DMS114 treated with DMSO at 0.1 percent for 48 hours (cell line): ENCODE measurements around the gene ZNRF3.

Source experiments
- DNase-seq: peaks from one replicate; lab custom pipeline; 2025; ENCODE audit not compliant: unreplicated experiment; lab: John Stamatoyannopoulos, UW

ZNRF3 gene

GRCh38 chr22:28950617-28951411, 67.4 kb downstream of the ZNRF3 start:
- DNase-seq, result no peak

- DNase-seq, result no peak
These were observed 68.2 kb downstream of the ZNRF3 start for GRCh38 chr22:28951530-28951929.

GRCh38 chr22:28951969-28952521, 68.7 kb downstream of the ZNRF3 start:
- no peak for DNase-seq

GRCh38 chr22:28952857-28953256, 69.5 kb downstream of the ZNRF3 start:
- DNase-seq, result no peak

GRCh38 chr22:28953403-28953802, 70.0 kb downstream of the ZNRF3 start:
- DNase-seq, result no peak

GRCh38 chr22:28953976-28954880, 70.9 kb downstream of the ZNRF3 start:
- DNase-seq, result no peak

GRCh38 chr22:28955817-28956216, 72.4 kb downstream of the ZNRF3 start:
- DNase-seq, result no peak

GRCh38 chr22:28956506-28956905, 73.1 kb downstream of the ZNRF3 start:
- no peak for DNase-seq

- no peak for DNase-seq
These were observed 75.2 kb downstream of the ZNRF3 start for GRCh38 chr22:28958611-28959010.

GRCh38 chr22:28962042-28962554, 78.7 kb downstream of the ZNRF3 start:
- DNase-seq, result no peak

GRCh38 chr22:28963362-28963761, 80.0 kb downstream of the ZNRF3 start:
- DNase-seq, result no peak

- no peak for DNase-seq
These were observed 83.8 kb downstream of the ZNRF3 start for GRCh38 chr22:28967163-28967665.

- DNase-seq, result no peak
These were observed 84.6 kb downstream of the ZNRF3 start for GRCh38 chr22:28967969-28968368.

GRCh38 chr22:28969401-28970168, 86.2 kb downstream of the ZNRF3 start:
- no peak for DNase-seq

GRCh38 chr22:28973352-28973751, 90.0 kb downstream of the ZNRF3 start:
- DNase-seq, result no peak

- DNase-seq, result no peak
These were observed 93.7 kb downstream of the ZNRF3 start for GRCh38 chr22:28977060-28977459.

GRCh38 chr22:28977481-28977971, 94.2 kb downstream of the ZNRF3 start:
- DNase-seq, result no peak

- DNase-seq, result no peak
These were observed 94.8 kb downstream of the ZNRF3 start for GRCh38 chr22:28978158-28978557.

- DNase-seq, result no peak
These were observed 95.8 kb downstream of the ZNRF3 start for GRCh38 chr22:28978863-28979796.
